ENCODE measurements around the gene CCDC171.

- no peak for TF ChIP-seq POLR2A (IDR thresholded peaks at IDR 0.05)
- no peak for TF ChIP-seq CTCF (IDR thresholded peaks at IDR 0.05)
Observed at GRCh38 chr9:15882328-15882727, 329.5 kb downstream of the CCDC171 start.

All from Peyer's patch (tissue), 4 donors.